Measurements from ENCODE around the gene DNAJC8. TPM values are rescaled to one million over a fixed set of nuclear protein-coding genes. Genes with fewer than 3 reads are reported as not detected.

The DNAJC8 gene
- total RNA-seq, 1 donor, result 60.1 TPM

DNA sequence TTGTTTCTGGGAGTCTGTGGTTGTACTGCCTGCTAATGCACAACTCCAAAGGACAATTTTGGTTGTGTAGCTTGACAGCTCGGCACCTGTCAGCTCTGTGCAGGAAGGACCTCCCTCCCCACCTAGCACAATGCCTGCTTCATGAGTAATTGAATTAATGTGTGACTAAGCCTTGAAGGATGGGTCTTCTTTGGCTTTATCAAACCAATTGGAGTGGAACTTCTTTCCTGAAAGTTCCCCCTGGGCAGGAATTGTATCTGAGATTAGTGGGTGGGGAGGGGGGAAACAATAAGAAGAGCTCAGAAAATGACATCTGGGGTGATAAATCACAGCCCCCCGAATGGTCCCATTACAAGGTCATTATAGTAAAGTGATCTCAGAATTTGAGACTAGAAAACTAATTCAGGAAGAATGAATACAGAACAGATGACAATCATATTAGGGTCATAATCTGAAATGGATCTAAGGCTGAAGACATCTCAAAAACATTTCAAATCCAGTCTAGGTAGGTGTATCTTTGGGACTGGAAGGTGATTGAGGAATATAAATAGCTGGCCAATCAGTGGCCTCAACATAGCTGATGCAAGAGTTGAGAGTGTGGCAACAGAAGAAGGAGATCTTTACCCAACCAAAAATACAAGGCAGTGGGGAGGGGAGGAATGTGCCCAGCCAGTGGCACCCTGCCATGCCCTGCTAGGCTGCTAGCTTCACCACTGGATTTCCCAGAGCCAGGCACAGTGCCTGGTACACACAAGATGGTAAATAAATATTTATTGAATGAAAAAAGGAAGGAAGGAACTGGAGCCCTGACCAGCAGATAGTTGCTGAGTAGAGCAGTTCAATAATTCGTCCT is 16.4 kb upstream of the DNAJC8 start:
- TF ChIP-seq, protein P1, sequence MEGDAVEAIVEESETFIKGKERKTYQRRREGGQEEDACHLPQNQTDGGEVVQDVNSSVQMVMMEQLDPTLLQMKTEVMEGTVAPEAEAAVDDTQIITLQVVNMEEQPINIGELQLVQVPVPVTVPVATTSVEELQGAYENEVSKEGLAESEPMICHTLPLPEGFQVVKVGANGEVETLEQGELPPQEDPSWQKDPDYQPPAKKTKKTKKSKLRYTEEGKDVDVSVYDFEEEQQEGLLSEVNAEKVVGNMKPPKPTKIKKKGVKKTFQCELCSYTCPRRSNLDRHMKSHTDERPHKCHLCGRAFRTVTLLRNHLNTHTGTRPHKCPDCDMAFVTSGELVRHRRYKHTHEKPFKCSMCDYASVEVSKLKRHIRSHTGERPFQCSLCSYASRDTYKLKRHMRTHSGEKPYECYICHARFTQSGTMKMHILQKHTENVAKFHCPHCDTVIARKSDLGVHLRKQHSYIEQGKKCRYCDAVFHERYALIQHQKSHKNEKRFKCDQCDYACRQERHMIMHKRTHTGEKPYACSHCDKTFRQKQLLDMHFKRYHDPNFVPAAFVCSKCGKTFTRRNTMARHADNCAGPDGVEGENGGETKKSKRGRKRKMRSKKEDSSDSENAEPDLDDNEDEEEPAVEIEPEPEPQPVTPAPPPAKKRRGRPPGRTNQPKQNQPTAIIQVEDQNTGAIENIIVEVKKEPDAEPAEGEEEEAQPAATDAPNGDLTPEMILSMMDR (IDR thresholded peaks at IDR 0.05; ENCODE audit: extremely low read depth, low read depth, low read length), result no peak
- peak; percentile 82 for DNase-seq (ENCODE audit: insufficient read length, low spot score, missing footprints)
- Histone ChIP-seq H3K27me3 (ENCODE audit: insufficient read depth, low read length) (no peaks in the 10 kb centered on the region), H3K4me3 (ENCODE audit: insufficient read depth, low read length) (peak overlapping the region; percentile 27), H3K9me3 (ENCODE audit: low read depth, low read length) (no peaks in the 10 kb centered on the region), H2AFZ (ENCODE audit: low read length) (peak overlapping the region; percentile 92), H3K4me1 (ENCODE audit: insufficient read depth, low read length) (peaks cover 40% of the 10 kb centered on the region), H3K4me2 (ENCODE audit: insufficient read depth, low read length) (peak overlapping the region; percentile 96), H4K20me1 (ENCODE audit: insufficient read depth, low read length) (no peaks in the 10 kb centered on the region), H3K79me2 (ENCODE audit: insufficient read depth, low read length) (no peaks in the 10 kb centered on the region), H3K36me3 (ENCODE audit: insufficient read depth, low read length) (no peaks in the 10 kb centered on the region), H3K27ac (ENCODE audit: low read depth, low read length) (peak overlapping the region; percentile 16)

DNA sequence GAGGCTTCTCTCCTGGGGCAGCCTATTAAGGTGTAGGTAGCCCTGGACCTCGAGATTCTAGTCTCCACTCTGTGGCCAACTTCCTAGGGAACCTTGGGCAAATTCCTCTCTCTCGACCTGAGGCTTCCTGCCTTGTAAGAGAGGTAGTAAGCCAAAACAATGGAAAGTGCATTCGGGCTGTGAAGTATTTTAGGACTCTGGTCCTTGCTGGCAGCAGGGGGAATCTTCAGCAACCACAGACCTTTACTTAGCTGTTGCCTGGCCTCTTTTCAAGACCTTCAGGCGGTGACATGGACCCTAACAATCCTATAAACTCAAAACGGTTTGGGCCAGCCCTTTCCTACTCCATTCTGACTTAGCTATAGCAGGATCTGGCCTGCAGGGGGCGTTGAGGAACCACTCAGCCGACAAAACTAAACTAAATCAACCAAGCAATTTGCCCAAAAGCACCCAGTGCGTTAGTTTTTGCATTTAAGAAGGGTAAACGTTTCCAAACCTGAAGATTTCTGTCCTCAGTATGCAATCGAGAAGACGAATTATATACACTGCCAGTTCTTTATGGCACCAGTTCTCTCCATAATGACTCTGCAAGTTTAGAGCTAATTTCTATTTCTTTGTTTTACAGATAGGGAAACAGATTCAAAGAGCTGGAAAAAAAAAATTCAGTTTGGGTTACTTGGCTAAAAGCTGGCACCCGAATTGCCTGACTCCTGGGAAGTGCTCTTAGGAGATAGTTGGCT is 15.6 kb upstream of the DNAJC8 start:
- Histone ChIP-seq H3K27ac (ENCODE audit: low read depth, low read length) (peak overlapping the region; percentile 66), H3K27me3 (ENCODE audit: insufficient read depth, low read length) (no peaks in the 10 kb centered on the region), H4K20me1 (ENCODE audit: insufficient read depth, low read length) (no peaks in the 10 kb centered on the region), H2AFZ (ENCODE audit: low read length) (peak overlapping the region; percentile 92), H3K9me3 (ENCODE audit: low read depth, low read length) (no peaks in the 10 kb centered on the region), H3K4me2 (ENCODE audit: insufficient read depth, low read length) (peak overlapping the region; percentile 96), H3K36me3 (ENCODE audit: insufficient read depth, low read length) (no peaks in the 10 kb centered on the region), H3K4me3 (ENCODE audit: insufficient read depth, low read length) (peak overlapping the region; percentile 27), H3K79me2 (ENCODE audit: insufficient read depth, low read length) (no peaks in the 10 kb centered on the region), H3K4me1 (ENCODE audit: insufficient read depth, low read length) (peaks cover 40% of the 10 kb centered on the region)
- TF ChIP-seq, protein P1 (IDR thresholded peaks at IDR 0.05; ENCODE audit: extremely low read depth, low read depth, low read length), result peak; percentile 98
- peak; percentile 75 for DNase-seq (ENCODE audit: insufficient read length, low spot score, missing footprints)

DNA sequence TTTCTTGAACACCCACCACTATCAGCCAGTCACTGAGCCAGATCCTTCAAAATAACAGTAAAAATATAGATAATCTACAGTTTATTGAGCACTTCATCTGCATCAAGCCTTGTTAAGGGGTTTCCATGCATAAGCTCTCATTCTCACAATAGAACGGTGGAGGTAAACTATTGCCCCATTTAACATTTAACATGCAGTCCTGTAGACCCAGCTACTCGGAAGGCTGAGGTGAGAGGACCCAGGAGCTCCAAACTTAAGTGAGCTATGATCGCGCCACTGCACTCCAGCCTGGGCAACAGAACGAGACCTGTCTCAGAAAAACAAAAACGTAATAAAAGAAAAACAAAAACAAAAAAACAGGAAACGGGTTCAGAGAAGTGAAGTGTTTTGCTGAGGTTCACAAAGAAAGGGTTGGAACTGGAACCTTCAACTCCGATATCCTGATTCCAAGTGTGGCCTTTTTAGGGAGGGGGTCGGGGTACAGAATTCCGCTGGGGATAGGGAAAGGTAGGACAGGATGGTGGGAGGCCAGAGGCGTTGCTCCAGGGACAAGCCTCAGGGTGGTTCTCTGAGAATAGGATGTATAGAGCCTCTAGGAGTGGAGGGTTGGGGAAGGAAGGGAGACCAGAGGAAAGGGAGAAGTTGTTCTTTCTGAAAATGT is 14.9 kb upstream of the DNAJC8 start:
- Histone ChIP-seq H3K4me1 (ENCODE audit: insufficient read depth, low read length) (peaks cover 40% of the 10 kb centered on the region), H3K4me2 (ENCODE audit: insufficient read depth, low read length) (peak overlapping the region; percentile 96), H4K20me1 (ENCODE audit: insufficient read depth, low read length) (no peaks in the 10 kb centered on the region), H3K27me3 (ENCODE audit: insufficient read depth, low read length) (no peaks in the 10 kb centered on the region), H3K4me3 (ENCODE audit: insufficient read depth, low read length) (peak overlapping the region; percentile 78), H3K27ac (ENCODE audit: low read depth, low read length) (peak overlapping the region; percentile 66), H3K79me2 (ENCODE audit: insufficient read depth, low read length) (no peaks in the 10 kb centered on the region), H3K9me3 (ENCODE audit: low read depth, low read length) (no peaks in the 10 kb centered on the region), H3K36me3 (ENCODE audit: insufficient read depth, low read length) (no peaks in the 10 kb centered on the region), H2AFZ (ENCODE audit: low read length) (peak overlapping the region; percentile 92)
- TF ChIP-seq, protein P1 (IDR thresholded peaks at IDR 0.05; ENCODE audit: extremely low read depth, low read depth, low read length), result no peak
- no peak for DNase-seq (ENCODE audit: insufficient read length, low spot score, missing footprints)
